ENCODE measurements around the gene EMC6.
A peak's percentile ranks its signal among the peaks of the same experiment; 100 is the strongest.
"Not testable (repeated sequence)": the region's sequence is repeated elsewhere in the genome, so short reads cannot be mapped to it uniquely, and the experiment has no call there.

EMC6 gene

GRCh38 chr17:3681565-3681964 lies 13.0 kb downstream of the EMC6 start:
- no peak for DNase-seq (ENCODE audit: low spot score)

GRCh38 chr17:3682033-3682432 lies 13.4 kb downstream of the EMC6 start:
- DNase-seq (ENCODE audit: low spot score): no peak

GRCh38 chr17:3683054-3683511 lies 14.5 kb downstream of the EMC6 start:
- peak; percentile 59 for DNase-seq (ENCODE audit: low spot score)

- no peak for DNase-seq (ENCODE audit: low spot score)
Measured at GRCh38 chr17:3685174-3685573, 16.6 kb downstream of the EMC6 start.

- DNase-seq (ENCODE audit: low spot score): no peak
Measured at GRCh38 chr17:3688027-3688553, 19.5 kb downstream of the EMC6 start.

GRCh38 chr17:3688852-3689261 lies 20.2 kb downstream of the EMC6 start:
- no peak for DNase-seq (ENCODE audit: low spot score)

- DNase-seq (ENCODE audit: low spot score): no peak
Measured at GRCh38 chr17:3689262-3690093, 20.9 kb downstream of the EMC6 start.

GRCh38 chr17:3690094-3690715 lies 21.6 kb downstream of the EMC6 start:
- no peak for DNase-seq (ENCODE audit: low spot score)

- DNase-seq (ENCODE audit: low spot score): no peak
Measured at GRCh38 chr17:3691617-3692067, 23.0 kb downstream of the EMC6 start.

GRCh38 chr17:3692346-3692745 lies 23.7 kb downstream of the EMC6 start:
- no peak for DNase-seq (ENCODE audit: low spot score)

- DNase-seq (ENCODE audit: low spot score): no peak
Measured at GRCh38 chr17:3693141-3693540, 24.5 kb downstream of the EMC6 start.

- DNase-seq (ENCODE audit: low spot score): no peak
Measured at GRCh38 chr17:3693829-3694231, 25.2 kb downstream of the EMC6 start.

- no peak for DNase-seq (ENCODE audit: low spot score)
Measured at GRCh38 chr17:3695129-3695722, 26.6 kb downstream of the EMC6 start.

GRCh38 chr17:3695723-3696411 lies 27.3 kb downstream of the EMC6 start, which contains the start of gene P2RX5:
P2RX5 (minus strand) TSS chr17:3696155; CDS start chr17:3696005, 150 bp downstream.
- no peak for DNase-seq (ENCODE audit: low spot score)

- no peak for DNase-seq (ENCODE audit: low spot score)
Measured at GRCh38 chr17:3697103-3697476, 28.5 kb downstream of the EMC6 start.

- no peak for DNase-seq (ENCODE audit: low spot score)
Measured at GRCh38 chr17:3698139-3698538, 29.5 kb downstream of the EMC6 start.

- DNase-seq (ENCODE audit: low spot score): no peak
Measured at GRCh38 chr17:3699951-3700350, 31.3 kb downstream of the EMC6 start.

GRCh38 chr17:3702041-3702539 lies 33.5 kb downstream of the EMC6 start:
- DNase-seq (ENCODE audit: low spot score): not testable (repeated sequence)

- DNase-seq (ENCODE audit: low spot score): no peak
Measured at GRCh38 chr17:3704931-3705717, 36.5 kb downstream of the EMC6 start.

GRCh38 chr17:3705718-3705984 lies 37.0 kb downstream of the EMC6 start:
- DNase-seq (ENCODE audit: low spot score): not testable (repeated sequence)

- DNase-seq (ENCODE audit: low spot score): no peak
Measured at GRCh38 chr17:3708366-3708765, 39.8 kb downstream of the EMC6 start.
